ENCODE measurements around the gene SERPINB13. TPM values are rescaled to one million over a fixed set of nuclear protein-coding genes. Genes with fewer than 3 reads are reported as not detected.

Gene SERPINB13
- total RNA-seq, 1 experiment from 2014 or later = not detected

GRCh38 chr18:63648241-63648640 is 61.1 kb downstream of the SERPINB13 start:
- no peak for DNase-seq (ENCODE audit: low spot score)

Other genes starting within 250 kb of the SERPINB13 start
- gene KDSR, start 220.1 kb upstream of the SERPINB13 start, total RNA-seq (2014; rRNA removed; shearing (Covaris generic)) = 29.1 and 32.0 TPM in 2 replicates
- gene VPS4B, start 164.9 kb upstream of the SERPINB13 start, total RNA-seq (2014; rRNA removed; shearing (Covaris generic)) = 40.7 and 43.5 TPM in 2 replicates
- 1.1 TPM in 1 of 2 replicates, not detected in the other for gene SERPINB5, start 110.4 kb upstream of the SERPINB13 start, total RNA-seq (2014; rRNA removed; shearing (Covaris generic))
- gene SERPINB12, start 45.0 kb upstream of the SERPINB13 start, total RNA-seq (2014; rRNA removed; shearing (Covaris generic)) = not detected in 2 replicates
- not detected in 2 replicates for gene SERPINB4, start 56.9 kb downstream of the SERPINB13 start, total RNA-seq (2014; rRNA removed; shearing (Covaris generic))
- gene SERPINB3, start 74.5 kb downstream of the SERPINB13 start, total RNA-seq (2014; rRNA removed; shearing (Covaris generic)) = not detected in 2 replicates
- not detected in 2 replicates for gene SERPINB11, start 115.6 kb downstream of the SERPINB13 start, total RNA-seq (2014; rRNA removed; shearing (Covaris generic))
- 1.3 TPM in 1 of 2 replicates, not detected in the other for gene SERPINB7, start 188.1 kb downstream of the SERPINB13 start, total RNA-seq (2014; rRNA removed; shearing (Covaris generic))